PC-3 (cell line): ENCODE results near the gene ZDHHC22.

Source experiments
- EZH2 ChIP-seq: fragments of 300-600 bp; sonication (generic); IDR thresholded peaks from one replicate; pipeline ENCODE4 v1.6.1; 2017; ENCODE audit warnings: antibody characterized with exemption, mild to moderate bottlenecking, low read length; ENCODE audit not compliant: unreplicated experiment
- TF ChIP-seq, protein P1 (sequence below): fragments of 300-600 bp; sonication (generic); conservative IDR thresholded peaks from 2 replicates; pipeline ENCODE4 v1.5.1; 2017; ENCODE audit warnings: antibody characterized with exemption, low read depth, mild to moderate bottlenecking, low read length

DNA sequence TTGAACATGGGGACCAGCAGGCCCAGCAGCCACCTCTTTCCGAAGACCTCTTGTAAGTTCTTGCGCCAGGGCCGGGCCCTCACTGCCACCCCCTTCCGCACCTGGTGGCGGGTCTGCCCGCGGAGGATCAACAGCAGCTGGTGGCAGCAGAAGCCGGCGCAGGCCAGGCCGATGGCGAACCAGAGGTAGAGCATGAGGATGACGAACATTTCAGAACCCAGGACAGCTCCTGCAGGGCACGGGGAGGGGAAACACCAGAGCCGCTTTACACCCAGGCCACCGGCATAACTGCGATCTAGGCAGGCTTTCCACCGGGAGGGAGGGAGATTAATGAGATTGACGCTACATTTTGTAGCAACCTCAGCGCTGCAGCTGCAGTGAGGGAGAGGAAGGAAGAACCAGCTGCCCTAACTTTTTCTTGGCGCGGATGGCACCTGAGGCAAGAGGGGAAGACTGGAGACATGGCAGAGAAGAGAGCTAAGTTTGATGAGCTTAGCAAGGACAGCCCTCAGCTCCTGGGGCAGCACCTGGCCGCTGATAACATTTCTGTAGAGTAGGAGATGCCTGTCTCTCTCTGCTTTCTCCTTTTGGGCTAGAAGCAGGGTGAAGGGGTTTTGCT lies 7.8 kb downstream of the ZDHHC22 start:
- TF ChIP-seq EZH2, result no peak
- TF ChIP-seq, protein P1, sequence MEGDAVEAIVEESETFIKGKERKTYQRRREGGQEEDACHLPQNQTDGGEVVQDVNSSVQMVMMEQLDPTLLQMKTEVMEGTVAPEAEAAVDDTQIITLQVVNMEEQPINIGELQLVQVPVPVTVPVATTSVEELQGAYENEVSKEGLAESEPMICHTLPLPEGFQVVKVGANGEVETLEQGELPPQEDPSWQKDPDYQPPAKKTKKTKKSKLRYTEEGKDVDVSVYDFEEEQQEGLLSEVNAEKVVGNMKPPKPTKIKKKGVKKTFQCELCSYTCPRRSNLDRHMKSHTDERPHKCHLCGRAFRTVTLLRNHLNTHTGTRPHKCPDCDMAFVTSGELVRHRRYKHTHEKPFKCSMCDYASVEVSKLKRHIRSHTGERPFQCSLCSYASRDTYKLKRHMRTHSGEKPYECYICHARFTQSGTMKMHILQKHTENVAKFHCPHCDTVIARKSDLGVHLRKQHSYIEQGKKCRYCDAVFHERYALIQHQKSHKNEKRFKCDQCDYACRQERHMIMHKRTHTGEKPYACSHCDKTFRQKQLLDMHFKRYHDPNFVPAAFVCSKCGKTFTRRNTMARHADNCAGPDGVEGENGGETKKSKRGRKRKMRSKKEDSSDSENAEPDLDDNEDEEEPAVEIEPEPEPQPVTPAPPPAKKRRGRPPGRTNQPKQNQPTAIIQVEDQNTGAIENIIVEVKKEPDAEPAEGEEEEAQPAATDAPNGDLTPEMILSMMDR, result no peak
